ENCODE measurements around the gene SH3BP1. TPM values are rescaled to one million over a fixed set of nuclear protein-coding genes. Genes with fewer than 3 reads are reported as not detected.

The SH3BP1 gene
- total RNA-seq, 1 donor from 2014 or later = 28.3 TPM

DNA sequence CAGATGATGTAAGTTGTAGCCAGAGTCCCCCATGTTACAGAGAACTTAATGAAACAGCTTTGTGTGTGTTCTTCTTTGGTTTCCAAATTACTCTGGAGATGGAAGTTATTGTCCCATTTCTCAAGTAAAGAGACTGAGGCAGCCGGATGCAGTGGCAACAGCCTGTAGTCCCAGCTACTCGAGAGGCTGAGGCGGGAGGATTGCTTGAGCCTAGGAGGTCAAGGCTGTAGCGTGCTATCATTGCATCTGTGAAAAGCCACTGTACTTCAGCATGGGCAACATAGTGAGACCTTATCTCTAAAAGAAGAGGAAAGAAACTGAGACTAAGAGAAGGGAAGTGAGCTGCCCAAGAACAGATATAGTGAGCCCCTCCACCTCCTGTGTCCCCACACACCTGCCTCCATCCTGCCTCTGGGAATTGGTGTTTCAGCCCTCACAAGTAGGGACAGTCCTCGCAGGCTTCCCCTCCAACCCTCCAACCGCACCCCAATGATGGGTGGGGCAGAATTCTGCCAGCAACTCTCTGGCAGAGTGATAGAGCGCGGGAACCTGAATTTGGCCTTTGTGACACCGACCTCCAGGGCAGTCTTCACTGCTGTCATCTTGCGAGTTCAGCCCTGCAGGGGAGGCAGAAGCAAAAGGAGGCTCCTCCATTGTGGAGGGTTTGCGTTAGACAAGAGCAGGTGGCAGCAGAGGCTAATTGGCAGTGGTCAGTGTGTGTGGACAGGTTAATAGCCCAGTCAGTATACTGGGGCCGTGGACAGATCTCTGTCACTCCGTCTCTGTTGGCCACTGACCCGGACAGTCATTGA is 20.6 kb downstream of the SH3BP1 start:
- no peak overlapping the region for H3K27ac ChIP-seq

DNA sequence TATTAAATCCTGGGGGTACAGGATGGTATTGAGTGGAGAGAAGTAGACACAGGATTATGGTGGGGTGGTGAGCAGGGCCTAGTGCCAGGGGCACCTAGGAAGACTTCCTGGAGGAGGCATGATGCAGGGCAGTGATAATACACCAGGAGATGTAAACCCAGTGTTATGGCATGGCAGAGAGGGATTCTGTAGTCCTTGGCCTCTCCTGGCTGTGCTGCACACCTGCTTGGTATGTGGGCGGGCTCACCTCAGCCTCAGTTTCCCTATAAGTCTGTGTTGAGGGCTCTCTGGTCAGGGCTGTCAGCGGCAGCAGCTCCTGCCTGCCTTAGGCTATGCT is 21.2 kb downstream of the SH3BP1 start:
- H3K36me3 ChIP-seq = peaks cover 2% of the 10 kb centered on the region
- H3K27me3 ChIP-seq = no peaks in the 10 kb centered on the region
- intact Hi-C loops (cut with DNase I) = no loop called here
- peaks cover 32% of the 10 kb centered on the region for H3K4me1 ChIP-seq
- TF ChIP-seq, protein P1, sequence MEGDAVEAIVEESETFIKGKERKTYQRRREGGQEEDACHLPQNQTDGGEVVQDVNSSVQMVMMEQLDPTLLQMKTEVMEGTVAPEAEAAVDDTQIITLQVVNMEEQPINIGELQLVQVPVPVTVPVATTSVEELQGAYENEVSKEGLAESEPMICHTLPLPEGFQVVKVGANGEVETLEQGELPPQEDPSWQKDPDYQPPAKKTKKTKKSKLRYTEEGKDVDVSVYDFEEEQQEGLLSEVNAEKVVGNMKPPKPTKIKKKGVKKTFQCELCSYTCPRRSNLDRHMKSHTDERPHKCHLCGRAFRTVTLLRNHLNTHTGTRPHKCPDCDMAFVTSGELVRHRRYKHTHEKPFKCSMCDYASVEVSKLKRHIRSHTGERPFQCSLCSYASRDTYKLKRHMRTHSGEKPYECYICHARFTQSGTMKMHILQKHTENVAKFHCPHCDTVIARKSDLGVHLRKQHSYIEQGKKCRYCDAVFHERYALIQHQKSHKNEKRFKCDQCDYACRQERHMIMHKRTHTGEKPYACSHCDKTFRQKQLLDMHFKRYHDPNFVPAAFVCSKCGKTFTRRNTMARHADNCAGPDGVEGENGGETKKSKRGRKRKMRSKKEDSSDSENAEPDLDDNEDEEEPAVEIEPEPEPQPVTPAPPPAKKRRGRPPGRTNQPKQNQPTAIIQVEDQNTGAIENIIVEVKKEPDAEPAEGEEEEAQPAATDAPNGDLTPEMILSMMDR (IDR thresholded peaks at IDR 0.05) = no peak
- H3K27ac ChIP-seq = no peak overlapping the region
- H3K4me3 ChIP-seq = no peak overlapping the region
- no peaks in the 10 kb centered on the region for H3K9me3 ChIP-seq
- DNase-seq = no peak
- ATAC-seq = no peak

More for the DNA sequence above, 20.6 kb downstream of the SH3BP1 start:
- TF ChIP-seq, protein P1 (IDR thresholded peaks at IDR 0.05) = no peak
- peaks cover 32% of the 10 kb centered on the region for H3K4me1 ChIP-seq
- H3K36me3 ChIP-seq = no peaks in the 10 kb centered on the region
- DNase-seq (no peak), ATAC-seq (no peak)
- no peaks in the 10 kb centered on the region for H3K27me3 ChIP-seq
- no peaks in the 10 kb centered on the region for H3K9me3 ChIP-seq
- peak overlapping the region; percentile 59 for H3K4me3 ChIP-seq
- intact Hi-C loops (cut with DNase I) = no loop called here

DNA sequence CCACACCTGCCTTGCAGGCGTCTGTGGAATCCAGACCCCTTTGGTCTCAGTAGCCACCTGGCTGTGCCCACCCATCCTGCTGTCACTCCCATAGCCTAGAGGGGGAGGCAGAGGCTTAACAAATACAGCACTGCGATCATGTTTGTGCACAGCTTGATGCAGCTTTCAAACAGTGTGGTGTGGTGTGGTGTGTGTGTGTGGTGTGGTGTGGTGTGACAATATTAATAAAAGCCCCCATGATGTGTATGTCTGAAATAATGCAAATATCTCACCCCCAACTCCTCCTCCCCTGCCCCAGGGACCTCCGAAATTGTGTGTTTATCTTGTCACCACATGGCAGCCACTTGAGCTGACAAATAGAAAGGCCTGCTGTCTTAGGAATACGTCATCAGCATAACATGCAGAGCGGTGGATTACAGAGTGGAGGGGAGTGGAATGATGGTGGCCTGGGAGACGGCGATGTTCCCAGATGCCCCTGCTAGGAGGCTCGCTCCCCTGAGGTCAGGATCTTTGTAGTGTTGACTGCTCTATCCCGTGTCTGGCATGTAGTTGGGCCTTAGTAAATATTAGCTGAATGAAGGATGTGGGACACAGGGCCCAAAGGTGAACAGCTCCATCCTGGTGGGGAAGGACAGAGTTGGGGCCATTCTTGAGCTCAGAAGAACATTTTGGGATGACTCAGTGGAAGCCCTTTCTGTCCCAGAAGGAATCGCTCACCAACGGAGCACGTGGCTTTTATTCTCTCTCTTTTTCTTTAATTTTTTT is 21.9 kb downstream of the SH3BP1 start:
- Histone ChIP-seq H3K4me3 (no peak overlapping the region), H3K4me1 (peaks cover 32% of the 10 kb centered on the region), H3K36me3 (peaks cover 9% of the 10 kb centered on the region), H3K27me3 (no peaks in the 10 kb centered on the region), H3K9me3 (no peaks in the 10 kb centered on the region), H3K27ac (no peak overlapping the region)
- no peak for DNase-seq
- intact Hi-C loops (cut with DNase I) = no loop called here
- TF ChIP-seq, protein P1 (IDR thresholded peaks at IDR 0.05) = peak; percentile 32
- ATAC-seq = no peak

DNA sequence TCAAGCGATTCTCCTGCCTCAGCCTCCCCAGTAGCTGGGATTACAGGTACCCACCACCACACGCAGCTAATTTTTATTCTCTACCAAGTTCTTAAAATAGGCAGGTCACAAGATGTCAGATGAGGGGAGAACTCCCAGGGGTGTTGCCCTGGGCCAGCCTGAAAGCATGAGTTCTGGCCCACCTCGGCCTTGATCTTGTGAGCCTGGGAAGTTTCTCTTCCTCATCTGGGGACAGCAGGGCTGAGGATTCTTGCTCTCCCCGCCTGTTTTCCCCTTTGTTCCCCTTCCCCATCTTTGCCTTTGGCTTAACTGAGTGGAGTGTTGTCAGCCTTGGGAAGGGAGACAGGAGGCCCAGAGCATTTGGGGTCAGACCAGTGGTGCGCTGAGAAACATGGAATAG is 22.6 kb downstream of the SH3BP1 start:
- intact Hi-C loops (cut with DNase I) = no loop called here
- no peak overlapping the region for H3K27ac ChIP-seq
- H3K9me3 ChIP-seq = no peaks in the 10 kb centered on the region
- H3K4me3 ChIP-seq = no peak overlapping the region
- peaks cover 32% of the 10 kb centered on the region for H3K4me1 ChIP-seq
- no peak for DNase-seq
- TF ChIP-seq, protein P1 (IDR thresholded peaks at IDR 0.05) = no peak
- ATAC-seq = no peak
- no peaks in the 10 kb centered on the region for H3K27me3 ChIP-seq
- H3K36me3 ChIP-seq = peaks cover 15% of the 10 kb centered on the region

DNA sequence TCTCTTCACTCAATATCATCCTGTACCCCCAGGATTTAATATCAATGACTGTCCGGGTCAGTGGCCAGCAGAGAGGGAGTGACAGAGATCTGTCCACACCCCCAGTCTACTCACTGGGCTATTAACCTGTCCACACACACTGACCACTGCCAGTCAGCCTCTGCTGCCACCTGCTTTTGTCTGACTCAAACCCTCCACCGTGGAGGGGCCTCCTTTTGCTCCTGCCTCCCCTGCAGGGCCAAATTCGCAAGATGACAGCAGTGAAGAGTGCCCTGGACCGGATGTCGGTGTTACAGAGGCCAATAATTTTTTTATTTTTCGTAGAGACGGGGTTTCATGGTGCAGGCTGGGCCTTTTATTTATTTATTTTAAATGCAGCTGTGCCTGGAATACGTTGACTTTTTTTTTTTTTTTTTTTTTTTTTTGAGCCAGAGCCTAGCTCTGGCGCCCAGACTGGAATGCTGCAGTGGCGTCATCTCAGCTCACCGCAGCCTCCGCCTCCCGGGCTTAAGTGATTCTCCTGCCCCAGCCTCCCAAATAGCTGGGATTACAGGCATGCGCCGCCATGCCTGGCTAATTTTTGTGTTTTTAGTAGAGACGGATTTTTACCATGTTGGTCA is 24.2 kb downstream of the SH3BP1 start:
- intact Hi-C loops (cut with DNase I) = no loop called here
- Histone ChIP-seq H3K4me3 (no peak overlapping the region), H3K9me3 (no peaks in the 10 kb centered on the region), H3K36me3 (peaks cover 15% of the 10 kb centered on the region), H3K27ac (no peak overlapping the region), H3K4me1 (peaks cover 26% of the 10 kb centered on the region), H3K27me3 (no peaks in the 10 kb centered on the region)
- DNase-seq (no peak), ATAC-seq (no peak)
- TF ChIP-seq, protein P1 (IDR thresholded peaks at IDR 0.05) = no peak

Measured in upper lobe of right lung (tissue), 1 donor.